Muscle of leg (tissue), 11 donors: Measurements from ENCODE around the gene MORN3. TPM values are rescaled to one million over a fixed set of nuclear protein-coding genes. Genes with fewer than 3 reads are reported as not detected.

ENCODE experiments used
- DNase-seq: peaks from one replicate; pipeline ENCODE4 v3.0.0; 2013
- H3K27ac ChIP-seq: one replicate; pipeline ENCODE4 v1.5.1; 2013; ENCODE audit warnings: mild to moderate bottlenecking, low read length, control low read depth
- H3K27me3 ChIP-seq: one replicate; pipeline ENCODE4 v1.6.1; 2013; ENCODE audit warnings: low read length; ENCODE audit not compliant: control insufficient read depth, insufficient read depth
- H3K36me3 ChIP-seq: one replicate; pipeline ENCODE4 v1.6.1; 2013; ENCODE audit warnings: low read length; ENCODE audit not compliant: control insufficient read depth, insufficient read depth
- H3K4me1 ChIP-seq: one replicate; pipeline ENCODE4 v1.6.1; 2013; ENCODE audit warnings: low read length; ENCODE audit not compliant: control insufficient read depth, insufficient read depth
- H3K4me3 ChIP-seq: one replicate; pipeline ENCODE4 v1.5.1; 2013; ENCODE audit warnings: low read length, control low read depth
- H3K9me3 ChIP-seq: replicated peaks from 2 replicates; pipeline ENCODE4 v1.6.1; 2013; ENCODE audit warnings: low read depth, low read length; ENCODE audit not compliant: control insufficient read depth
- WGBS: methylation state at CpG from one replicate; pipeline ENCODE4 v1.1.5; 2013; ENCODE audit warnings: missing lambda C conversion rate; ENCODE audit not compliant: insufficient coverage; 5-methylcytosine and 5-hydroxymethylcytosine counted together
- polyA plus RNA-seq, 8 donors: library from polyadenylated mRNA; unstranded; fragments of 120-200 nt; gene quantifications; one replicate each; pipeline versions ENCODE4 v1.2.1 to v1.2.3, GENCODE V29; 2013; ENCODE audit warnings: inconsistent platforms in 1 of 8, low replicate concordance in 1 of 8; ENCODE audit not compliant: insufficient read length in 8 of 8, insufficient read depth in 1 of 8
- total RNA-seq: library from RNA; stranded (reverse); fragments of 120-200 nt; gene quantifications from one replicate; pipeline ENCODE4 v1.2.4, GENCODE V29; 2013

MORN3 gene
- total and polyA plus RNA-seq, 9 donors: 0.13 to 0.96 (median 0.23) TPM

- Histone ChIP-seq H3K9me3 (no peaks in the 10 kb centered on the region), H3K27ac (peak overlapping the region; percentile 94), H3K36me3 (peaks cover 10% of the 10 kb centered on the region), H3K4me1 (peaks cover 48% of the 10 kb centered on the region), H3K4me3 (peak overlapping the region; percentile 78), H3K27me3 (no peaks in the 10 kb centered on the region)
- under 1% methylated on average over 38 of the region's 53 CpGs for WGBS
- peak; percentile 77 for DNase-seq
These were observed 42.4 kb downstream of the MORN3 start for GRCh38 chr12:121626853-121627640.

GRCh38 chr12:121626087-121626852 is 43.2 kb downstream of the MORN3 start, which contains the start of gene ORAI1:
ORAI1 (plus strand) TSS chr12:121626530.
- Histone ChIP-seq H3K36me3 (peaks cover 8% of the 10 kb centered on the region), H3K4me1 (peaks cover 41% of the 10 kb centered on the region), H3K4me3 (peak within 1 kb of the TSS; percentile 78), H3K27ac (peak within 1 kb of the TSS; percentile 94), H3K9me3 (no peaks in the 10 kb centered on the region), H3K27me3 (no peaks in the 10 kb centered on the region)
- peak; percentile 98 for DNase-seq
- under 1% methylated on average over 92 of the region's 92 CpGs for WGBS

GRCh38 chr12:121620333-121620891 is 49.0 kb downstream of the MORN3 start:
- Histone ChIP-seq H3K4me1 (peaks cover 5% of the 10 kb centered on the region), H3K27me3 (no peaks in the 10 kb centered on the region), H3K9me3 (no peaks in the 10 kb centered on the region), H3K4me3 (no peak overlapping the region), H3K36me3 (no peaks in the 10 kb centered on the region), H3K27ac (no peak overlapping the region)
- WGBS: 69% methylated on average over 6 of the region's 8 CpGs
- peak; percentile 27 for DNase-seq

- no peak for DNase-seq
- no peaks in the 10 kb centered on the region for H3K27me3 ChIP-seq
- H3K9me3 ChIP-seq: no peaks in the 10 kb centered on the region
- H3K4me3 ChIP-seq: no peak overlapping the region
- 91% methylated on average over 2 of the region's 5 CpGs for WGBS
- H3K36me3 ChIP-seq: no peaks in the 10 kb centered on the region
- H3K4me1 ChIP-seq: no peaks in the 10 kb centered on the region
- H3K27ac ChIP-seq: no peak overlapping the region
These were observed 50.7 kb downstream of the MORN3 start for GRCh38 chr12:121618659-121619233.

GRCh38 chr12:121614872-121615467 is 54.5 kb downstream of the MORN3 start:
- no peak for DNase-seq
- Histone ChIP-seq H3K9me3 (no peaks in the 10 kb centered on the region), H3K4me1 (peaks cover 12% of the 10 kb centered on the region), H3K36me3 (no peaks in the 10 kb centered on the region), H3K27me3 (no peaks in the 10 kb centered on the region), H3K4me3 (no peak overlapping the region), H3K27ac (no peak overlapping the region)
- WGBS: 88% methylated on average over 1 of the region's 9 CpGs

GRCh38 chr12:121613462-121613861 is 56.0 kb downstream of the MORN3 start:
- WGBS: 75% methylated on average over 1 of the region's 7 CpGs
- no peak for DNase-seq

GRCh38 chr12:121611306-121611705 is 58.1 kb downstream of the MORN3 start:
- H3K9me3 ChIP-seq: no peaks in the 10 kb centered on the region
- no peak for DNase-seq
- 71% methylated on average over 1 of the region's 2 CpGs for whole genome bisulfite sequencing
- H3K4me3 ChIP-seq: no peak overlapping the region
- H3K4me1 ChIP-seq: peaks cover 13% of the 10 kb centered on the region
- H3K36me3 ChIP-seq: no peaks in the 10 kb centered on the region
- no peaks in the 10 kb centered on the region for H3K27me3 ChIP-seq
- peak overlapping the region; percentile 89 for H3K27ac ChIP-seq

More at GRCh38 chr12:121613462-121613861, 56.0 kb downstream of the MORN3 start:
- H3K27me3 ChIP-seq: no peaks in the 10 kb centered on the region
- no peak overlapping the region for H3K27ac ChIP-seq
- H3K4me3 ChIP-seq: no peak overlapping the region
- no peaks in the 10 kb centered on the region for H3K9me3 ChIP-seq
- H3K4me1 ChIP-seq: peaks cover 13% of the 10 kb centered on the region
- no peaks in the 10 kb centered on the region for H3K36me3 ChIP-seq

GRCh38 chr12:121610239-121611149 is 59.0 kb downstream of the MORN3 start:
- DNase-seq: peak; percentile 58
- 17% methylated on average over 7 of the region's 11 CpGs for WGBS
- Histone ChIP-seq H3K9me3 (no peaks in the 10 kb centered on the region), H3K27ac (peak overlapping the region; percentile 89), H3K4me3 (no peak overlapping the region), H3K36me3 (no peaks in the 10 kb centered on the region), H3K27me3 (no peaks in the 10 kb centered on the region), H3K4me1 (peaks cover 13% of the 10 kb centered on the region)

GRCh38 chr12:121608301-121608700 is 61.2 kb downstream of the MORN3 start:
- 83% methylated on average over 3 of the region's 6 CpGs for WGBS
- no peaks in the 10 kb centered on the region for H3K36me3 ChIP-seq
- DNase-seq: no peak
- no peak overlapping the region for H3K4me3 ChIP-seq
- H3K4me1 ChIP-seq: peaks cover 13% of the 10 kb centered on the region
- no peaks in the 10 kb centered on the region for H3K9me3 ChIP-seq
- no peaks in the 10 kb centered on the region for H3K27me3 ChIP-seq
- H3K27ac ChIP-seq: no peak overlapping the region
